Head of caudate nucleus (tissue), 42 donors: Measurements from ENCODE around the gene NGDN.
"Not testable (repeated sequence)": the region's sequence is repeated elsewhere in the genome, so short reads cannot be mapped to it uniquely, and the experiment has no call there.

Source experiments
- DNase-seq, 42 donors: peaks; one replicate each; pipeline versions ENCODE4 v3.0.0 to v3.0.0-alpha.2; 2020 to 2021; ENCODE audit warnings: mixed read lengths in 7 of 42
- intact Hi-C: fragments of 100-400 bp; cut with DNase I; formaldehyde crosslinking; loops from one replicate; pipeline ENCODE4 v1.15.0; 2022

Gene NGDN

GRCh38 chr14:23469127-23469905 lies at the start of gene NGDN:
NGDN (plus strand) TSS chr14:23469703; CDS start chr14:23469716, 13 bp downstream.
- intact Hi-C loops = loop anchor here (5.0 kb wide), 1 partner anchor 147 kb away; the partner anchor contains the start of gene PABPN1
- DNase-seq = peak; percentile 92 to 99 (median 98)

DNA sequence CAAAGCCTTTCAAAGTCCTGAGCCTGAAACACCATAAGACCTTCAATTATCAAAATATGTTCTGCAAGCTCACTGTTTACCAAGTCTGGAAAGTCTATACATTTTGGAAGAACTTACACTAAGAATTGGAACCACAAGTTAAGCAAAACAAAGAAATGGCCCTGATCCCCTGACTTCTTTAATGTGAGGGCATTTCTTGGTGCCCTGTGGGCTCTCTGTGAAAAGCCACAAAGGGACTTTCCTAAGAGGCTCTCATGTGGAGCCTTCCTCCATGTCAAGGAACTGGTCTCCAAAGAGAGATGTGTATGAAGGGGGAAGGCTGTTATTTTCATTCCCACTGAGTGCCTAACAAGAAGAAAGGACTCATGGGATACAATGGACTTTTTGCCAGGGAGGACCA lies 47.9 kb upstream of the NGDN start:
- intact Hi-C loops = no loop called here
- DNase-seq = no peak

DNA sequence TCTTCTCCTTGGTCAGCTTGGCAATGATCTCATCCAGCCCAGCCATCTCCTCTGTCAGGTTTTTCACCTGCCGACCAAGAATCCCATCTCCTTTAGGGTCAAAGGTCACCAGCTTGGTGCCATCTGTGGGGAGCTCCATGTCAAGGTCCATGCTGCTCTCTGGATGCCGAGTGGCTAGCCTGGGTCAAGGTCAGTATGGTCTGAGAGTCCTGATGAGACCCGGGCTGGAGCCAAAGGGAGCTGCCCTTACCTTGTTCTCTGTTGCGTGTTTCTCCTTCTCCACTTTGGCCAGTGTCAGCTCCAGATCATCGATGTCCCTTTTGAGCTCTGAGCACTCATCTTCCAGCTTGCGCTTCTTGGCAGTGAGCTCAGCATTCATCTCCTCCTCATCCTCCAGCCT lies 45.8 kb upstream of the NGDN start:
- intact Hi-C loops = no loop called here
- DNase-seq = no peak

GRCh38 chr14:23425169-23425568 lies 44.3 kb upstream of the NGDN start:
- intact Hi-C loops = no loop called here
- DNase-seq = no peak

- DNase-seq, intact Hi-C loops: not testable (repeated sequence)
These were observed 43.7 kb upstream of the NGDN start for GRCh38 chr14:23425798-23426197.

DNA sequence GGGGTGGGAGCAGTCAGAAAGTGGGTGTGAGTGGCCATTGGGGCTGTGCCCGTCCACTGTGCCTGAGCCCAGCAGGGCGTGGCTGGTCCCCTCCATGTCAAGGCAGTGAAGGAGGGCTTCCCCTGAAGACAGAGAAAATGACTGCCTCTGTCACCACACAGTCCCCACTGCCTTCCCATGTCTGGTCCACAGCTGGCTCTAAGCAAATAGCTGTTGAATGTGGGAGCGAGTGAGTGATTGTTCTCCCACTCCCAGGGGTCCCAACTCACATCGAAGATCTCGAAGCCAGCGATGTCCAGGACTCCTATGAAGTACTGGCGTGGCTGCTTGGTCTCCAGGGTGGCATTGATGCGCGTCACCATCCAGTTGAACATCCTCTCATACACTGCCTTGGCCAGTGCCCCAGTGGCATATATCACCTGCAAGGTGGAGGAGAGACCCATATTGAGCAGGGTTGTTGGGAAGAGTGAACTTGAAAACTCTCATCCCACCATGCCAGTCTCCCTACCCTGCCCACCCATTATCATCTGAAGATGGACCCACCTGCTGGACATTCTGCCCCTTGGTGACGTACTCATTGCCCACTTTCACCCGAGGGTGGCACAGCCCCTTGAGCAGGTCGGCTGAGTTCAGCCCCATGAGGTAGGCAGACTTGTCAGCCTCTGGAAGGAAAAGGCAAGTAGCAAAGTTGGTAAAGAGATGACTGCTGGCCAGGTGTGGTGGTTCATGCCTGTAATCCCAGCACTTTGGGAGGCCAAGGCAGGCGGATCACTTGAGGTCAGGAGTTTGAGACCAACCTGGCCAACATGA lies 40.6 kb upstream of the NGDN start:
- intact Hi-C loops = no loop called here
- DNase-seq = peak in 2 of 42 donors; percentile 1 to 10

DNA sequence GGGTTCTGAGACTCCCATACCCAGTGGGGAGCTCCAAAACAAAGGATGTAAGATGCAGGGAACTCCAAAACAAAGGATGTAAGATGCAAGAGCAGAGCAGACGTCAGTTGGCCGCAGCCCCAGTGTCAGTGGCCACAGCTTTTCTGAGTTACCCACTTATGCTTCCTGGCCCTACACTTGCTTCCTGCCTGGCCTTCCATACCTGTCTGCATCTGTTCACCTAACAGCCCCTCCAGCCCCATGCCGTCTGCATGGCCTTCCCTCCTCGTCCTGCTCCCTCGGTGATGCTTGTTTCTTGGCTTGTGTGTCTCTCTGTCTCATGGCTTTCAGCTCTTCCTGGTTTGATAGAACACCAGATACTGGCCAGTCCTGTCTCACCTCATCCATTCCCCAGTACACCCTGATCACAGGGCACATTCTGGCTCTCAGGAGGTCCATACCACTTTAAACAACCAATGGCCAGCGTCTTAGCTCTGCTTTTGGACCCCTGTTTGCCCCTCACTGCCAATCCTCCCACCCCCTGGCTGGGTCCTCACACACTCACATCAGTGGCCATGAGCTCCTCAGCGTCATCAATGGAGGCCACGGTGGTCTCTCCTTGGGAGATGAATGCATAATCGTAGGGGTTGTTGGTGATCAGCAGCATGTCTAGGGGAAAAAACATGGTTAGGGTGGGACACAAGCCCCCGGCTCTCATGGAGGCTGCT lies 39.3 kb upstream of the NGDN start:
- peak in 4 of 42 donors; percentile 0 to 33 (median 12) for DNase-seq
- intact Hi-C loops = no loop called here

DNA sequence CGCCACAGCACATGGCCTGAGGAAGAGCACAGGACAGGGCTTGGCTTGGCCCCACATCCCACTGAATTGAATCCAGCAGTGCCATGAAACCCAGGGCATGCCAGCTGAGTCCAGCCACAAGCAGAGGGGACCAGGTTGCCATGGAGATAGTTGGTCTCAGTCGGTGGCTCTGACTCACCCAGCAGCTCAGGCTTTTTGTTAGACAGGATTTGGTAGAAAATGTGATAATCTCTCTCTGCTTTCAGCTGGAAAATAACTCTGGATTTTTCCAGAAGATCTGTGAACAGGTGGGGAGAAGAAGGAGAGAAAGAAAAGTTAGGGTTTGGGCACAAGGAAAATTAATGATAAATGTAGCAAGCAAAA lies 38.8 kb upstream of the NGDN start:
- intact Hi-C loops = no loop called here
- DNase-seq = peak in 40 of 42 donors; percentile 21 to 90 (median 62)

DNA sequence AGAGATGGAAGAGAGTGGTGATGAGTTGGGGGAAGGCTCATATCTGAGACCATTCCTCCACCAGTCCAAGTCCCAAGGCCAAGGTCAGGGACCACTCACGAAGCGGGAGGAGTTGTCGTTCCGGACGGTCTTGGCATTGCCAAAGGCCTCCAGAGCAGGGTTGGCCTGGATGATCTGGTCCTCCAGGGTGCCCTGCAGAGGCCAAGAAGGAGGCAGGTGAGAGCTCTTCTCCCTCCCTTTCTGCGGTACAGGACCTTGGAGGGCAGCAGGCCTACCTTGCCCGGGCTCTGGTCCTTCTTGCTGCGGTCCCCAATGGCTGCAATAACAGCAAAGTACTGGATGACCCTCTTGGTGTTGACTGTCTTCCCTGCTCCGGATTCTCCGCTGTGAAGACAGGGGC lies 38.0 kb upstream of the NGDN start:
- peak in 8 of 42 donors; percentile 4 to 36 (median 11) for DNase-seq

GRCh38 chr14:23432102-23432925 lies 37.2 kb upstream of the NGDN start:
- peak in 11 of 42 donors; percentile 1 to 35 (median 7) for DNase-seq
- intact Hi-C loops = no loop called here

More for the DNA sequence above, 38.0 kb upstream of the NGDN start:
- intact Hi-C loops = no loop called here

- DNase-seq = peak in 5 of 42 donors; percentile 1 to 20 (median 2)
- intact Hi-C loops = no loop called here
These were observed 36.6 kb upstream of the NGDN start for GRCh38 chr14:23432946-23433345.

GRCh38 chr14:23433457-23433856 lies 36.0 kb upstream of the NGDN start:
- intact Hi-C loops = no loop called here
- DNase-seq = peak in 5 of 42 donors; percentile 3 to 23 (median 7)

- peak in 37 of 42 donors; percentile 14 to 87 (median 53) for DNase-seq
These were observed 34.8 kb upstream of the NGDN start for GRCh38 chr14:23434488-23435222.

DNA sequence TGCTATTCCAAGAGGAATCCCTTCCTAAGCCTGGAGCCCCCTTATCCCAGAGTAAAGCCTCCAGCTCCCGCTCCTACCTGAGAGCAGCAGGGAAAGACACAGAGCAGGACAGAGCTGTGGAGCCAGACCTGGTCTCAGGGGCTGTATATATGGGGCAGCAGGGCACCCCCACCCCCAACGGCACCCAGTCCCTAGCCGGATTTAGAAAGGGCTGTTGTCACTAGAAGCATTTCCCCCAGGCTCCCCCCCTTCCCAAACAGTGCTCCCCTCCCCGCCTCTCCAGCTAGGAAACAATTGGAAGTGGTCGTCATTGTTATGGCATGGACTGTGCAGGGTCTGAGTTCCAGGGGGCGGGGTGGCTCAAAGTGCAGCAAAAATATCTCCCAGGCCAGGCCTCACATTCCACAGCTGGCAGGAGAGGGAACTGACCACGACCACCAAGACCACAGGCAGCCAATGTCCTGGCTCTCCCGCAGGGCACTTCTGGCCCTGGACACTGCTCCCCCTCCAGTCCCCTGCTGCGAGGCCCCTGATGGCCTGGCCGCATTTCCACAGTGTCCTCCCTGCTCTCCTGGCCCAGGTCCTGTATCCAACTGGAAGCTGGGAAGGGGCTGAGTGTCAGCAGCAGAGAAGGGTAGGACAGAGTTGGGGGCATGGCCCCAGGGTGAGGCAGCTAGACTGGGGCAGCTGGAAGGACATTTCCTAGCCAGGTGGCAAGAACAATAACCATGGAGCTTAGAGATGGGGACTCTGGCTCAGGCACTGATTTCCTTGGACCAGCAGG lies 33.8 kb upstream of the NGDN start, which contains the start of gene MYH7:
TSS of gene MYH7 (minus strand) at position 118 of the 784 bp plus-strand sequence. CDS start 1,928 bp downstream, outside the sequence.
- peak in 7 of 42 donors; percentile 8 to 39 (median 22) for DNase-seq
- intact Hi-C loops = no loop called here

More at GRCh38 chr14:23434488-23435222, 34.8 kb upstream of the NGDN start:
- intact Hi-C loops = no loop called here

DNA sequence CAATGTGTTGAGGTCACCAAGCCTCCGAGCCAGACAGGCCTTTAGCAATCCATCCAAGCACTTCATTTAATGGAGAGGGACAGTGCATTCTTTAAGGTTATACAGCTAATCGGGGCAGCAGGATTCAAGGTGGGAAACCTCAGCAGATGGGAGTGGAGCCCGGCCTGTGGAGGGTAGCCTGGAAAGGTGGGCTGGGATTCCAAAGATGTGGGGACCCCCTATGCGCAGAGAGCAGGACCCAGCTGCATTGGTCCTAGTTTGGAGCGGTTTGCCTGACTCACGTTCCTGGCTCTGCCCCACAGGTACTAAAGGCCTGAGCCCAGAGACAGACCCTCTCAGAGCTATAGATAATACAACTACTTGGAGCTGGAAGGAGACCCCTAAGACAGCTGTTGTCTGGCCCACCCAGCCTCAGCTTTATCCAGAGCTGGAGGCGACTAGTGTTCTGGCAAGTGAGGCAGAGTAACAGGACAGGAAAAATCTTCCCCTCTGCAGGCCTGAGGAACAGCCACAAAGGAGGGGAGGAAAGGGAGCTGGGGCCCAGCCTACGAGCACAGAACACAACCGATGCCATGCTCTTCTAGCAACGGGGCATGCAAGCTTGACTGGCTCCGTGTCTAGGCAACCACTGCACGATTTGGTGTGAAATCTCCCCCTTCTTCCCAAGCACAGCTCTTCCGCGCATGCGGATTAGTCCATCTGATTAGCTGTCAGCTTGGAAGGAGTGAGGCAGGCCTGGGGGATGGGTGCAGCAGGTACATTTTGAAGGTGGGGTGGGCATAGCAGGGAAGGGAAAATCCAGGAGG lies 33.0 kb upstream of the NGDN start:
- intact Hi-C loops = no loop called here
- peak in 41 of 42 donors; percentile 67 to 96 (median 88) for DNase-seq
